NCI-H187 (cell line): ENCODE results near the gene FHOD3.

Source experiments
- DNase-seq, 2 experiments: peaks; one replicate each; lab custom pipeline; 2025; lab: John Stamatoyannopoulos, UW

Gene FHOD3

GRCh38 chr18:36630917-36631316 is 333.4 kb downstream of the FHOD3 start:
- no peak for DNase-seq

- DNase-seq, result no peak
These were observed 336.5 kb downstream of the FHOD3 start for GRCh38 chr18:36633961-36634412.

- DNase-seq, result no peak
These were observed 337.2 kb downstream of the FHOD3 start for GRCh38 chr18:36634573-36635216.

DNA sequence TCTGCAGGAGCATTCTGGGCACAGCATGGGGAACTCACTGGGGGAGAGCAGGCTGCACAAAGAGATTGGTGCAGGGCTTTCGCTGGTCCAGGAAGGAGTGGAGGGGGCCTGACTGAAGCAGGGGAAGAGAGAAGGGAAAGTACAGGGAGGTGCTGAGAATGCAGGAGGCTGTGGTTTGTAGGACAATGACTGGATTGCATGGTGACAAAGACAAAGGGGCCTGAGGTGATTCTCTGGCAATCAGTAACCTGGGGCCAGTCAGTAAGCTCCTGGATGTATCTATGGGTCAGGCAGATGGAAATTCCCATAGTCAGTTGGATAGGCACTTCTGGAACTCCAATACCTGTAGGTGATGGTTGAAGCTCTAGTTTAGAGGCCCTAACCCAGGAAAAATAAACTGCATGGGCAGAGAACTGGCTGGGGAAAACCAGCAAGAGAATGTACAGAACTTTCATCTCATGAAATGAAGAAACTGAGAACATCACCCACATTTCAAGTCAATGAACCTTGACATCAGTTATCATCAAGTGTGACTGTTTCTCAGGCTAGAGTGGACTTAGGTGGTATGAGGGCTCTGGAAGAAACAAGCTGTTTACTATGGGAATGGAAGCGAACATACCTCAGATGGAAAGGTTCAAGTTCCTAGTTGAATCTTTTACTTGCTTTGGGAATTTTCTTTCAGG is 338.0 kb downstream of the FHOD3 start:
- no peak for DNase-seq

- DNase-seq, result no peak
These were observed 338.8 kb downstream of the FHOD3 start for GRCh38 chr18:36636237-36636817.

GRCh38 chr18:36638224-36638623 is 340.7 kb downstream of the FHOD3 start:
- no peak for DNase-seq

DNA sequence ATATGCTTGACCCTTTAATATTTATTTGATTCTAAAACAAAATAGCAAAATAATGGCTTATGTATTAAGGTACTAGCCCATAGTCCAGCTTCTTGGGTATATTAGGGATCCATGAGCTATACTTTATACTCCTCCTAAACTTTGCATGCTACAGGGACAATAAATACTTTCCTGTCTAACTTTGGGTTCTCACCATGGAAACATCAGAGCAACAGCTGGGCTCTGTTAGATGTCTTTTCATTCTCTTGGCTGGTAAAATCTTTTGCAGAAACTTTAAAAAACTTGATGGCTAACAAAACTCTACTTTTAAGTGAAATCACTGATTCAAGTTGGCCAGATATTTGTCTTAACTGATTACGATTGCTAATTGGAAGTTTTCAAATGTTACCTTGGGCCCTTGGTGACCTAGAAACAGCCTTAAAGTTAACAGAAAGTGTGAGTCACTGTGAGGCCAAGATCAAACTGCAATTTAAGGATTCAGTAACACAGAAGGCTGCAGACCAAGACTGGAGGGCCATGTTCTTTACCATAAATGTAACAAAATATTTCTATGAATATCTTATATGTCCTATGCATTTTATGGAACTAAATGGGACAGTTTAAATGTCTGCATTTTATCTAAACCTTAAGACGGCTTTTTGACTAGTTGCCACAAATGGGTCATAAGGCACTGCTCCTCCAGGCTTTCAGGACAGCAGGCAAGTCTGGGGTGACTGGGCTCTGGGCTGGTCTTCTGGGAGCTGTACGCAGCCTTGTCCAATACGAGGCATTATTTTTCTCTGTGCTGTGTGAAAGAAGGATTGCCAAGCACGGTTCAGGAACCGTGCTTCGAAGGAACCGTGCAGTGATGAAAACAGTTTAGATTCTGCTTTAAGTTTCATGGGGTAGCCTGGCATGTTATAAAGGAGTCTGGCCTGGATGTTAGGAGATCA is 342.8 kb downstream of the FHOD3 start:
- no peak for DNase-seq

DNA sequence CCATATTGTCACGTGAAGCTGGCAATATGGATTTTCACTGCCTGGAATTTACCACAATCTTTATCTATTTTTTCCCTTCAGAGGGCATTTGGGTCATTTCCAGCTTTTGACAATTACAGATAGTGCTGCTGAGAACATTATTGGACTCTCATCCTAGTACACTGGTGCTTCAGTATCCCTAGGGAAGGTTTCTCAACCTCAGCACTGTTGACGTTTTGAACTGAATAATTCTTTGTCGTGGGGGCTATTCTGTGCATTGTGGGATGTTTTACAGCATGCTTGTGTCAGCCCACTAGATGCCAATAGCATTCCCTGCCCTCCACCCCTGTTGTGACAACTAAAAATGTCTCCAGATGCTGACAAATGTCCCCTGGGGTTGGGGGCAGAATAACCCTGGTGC is 345.5 kb downstream of the FHOD3 start:
- no peak for DNase-seq

- no peak for DNase-seq
These were observed 351.3 kb downstream of the FHOD3 start for GRCh38 chr18:36648803-36649202.

- DNase-seq, result no peak
These were observed 351.7 kb downstream of the FHOD3 start for GRCh38 chr18:36649205-36649604.

DNA sequence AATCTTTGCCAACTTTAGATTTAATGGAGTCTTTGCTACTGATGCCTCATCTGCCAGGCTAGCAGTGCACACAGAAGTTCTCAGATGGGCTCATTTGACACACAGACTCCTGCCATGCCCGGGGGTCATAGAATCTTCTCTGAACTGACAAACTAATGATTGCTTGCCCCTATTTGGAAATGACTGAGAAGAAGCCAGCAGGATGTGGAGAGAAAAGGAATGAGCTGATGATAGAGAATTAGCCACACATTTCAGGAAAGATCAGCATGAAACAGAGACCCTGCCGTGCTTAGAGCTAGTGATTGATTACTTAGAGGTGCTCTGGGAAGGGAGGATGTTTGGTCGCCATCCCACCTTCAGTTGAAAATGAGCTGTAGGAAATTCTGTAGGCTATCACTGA is 352.8 kb downstream of the FHOD3 start:
- DNase-seq, result no peak

DNA sequence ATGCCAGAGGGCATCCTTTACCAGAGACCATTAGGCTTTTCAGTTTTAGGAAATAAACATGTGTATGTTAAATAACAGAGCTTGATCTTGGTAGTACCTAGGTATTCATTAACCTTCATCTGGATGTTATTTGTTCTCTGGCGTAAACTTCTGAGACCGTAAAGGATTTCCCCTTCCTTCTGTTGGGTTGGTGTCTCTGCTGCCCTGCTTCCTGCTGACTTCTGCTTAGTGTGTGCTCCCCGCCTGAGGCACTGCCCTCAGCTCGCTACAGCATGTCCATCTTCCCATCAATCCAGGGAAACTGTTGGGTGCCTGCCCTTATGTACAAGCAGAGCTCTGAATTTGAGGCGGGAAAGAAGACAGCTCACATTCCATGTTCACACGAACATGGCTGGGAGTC is 353.4 kb downstream of the FHOD3 start:
- no peak for DNase-seq

DNA sequence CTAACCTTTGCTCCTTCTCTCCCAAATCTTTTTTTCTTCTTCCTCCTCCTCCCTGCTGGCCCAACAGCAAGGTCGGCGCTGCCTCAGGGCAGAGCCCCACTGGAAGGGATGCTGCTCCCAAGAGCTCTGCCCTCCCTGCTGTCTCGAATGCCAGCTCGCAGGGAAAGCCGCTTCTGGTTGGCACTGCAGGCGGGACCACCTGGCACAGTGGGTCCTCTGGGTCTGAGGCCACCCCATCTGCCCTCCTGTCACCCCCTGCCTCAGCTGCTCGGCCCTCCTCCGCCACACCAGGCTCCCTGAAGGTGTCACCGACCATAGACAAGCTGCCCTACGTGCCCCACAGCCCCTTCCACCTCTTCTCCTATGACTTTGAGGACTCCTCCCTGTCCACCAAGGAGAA is 355.0 kb downstream of the FHOD3 start:
- DNase-seq, result no peak

DNA sequence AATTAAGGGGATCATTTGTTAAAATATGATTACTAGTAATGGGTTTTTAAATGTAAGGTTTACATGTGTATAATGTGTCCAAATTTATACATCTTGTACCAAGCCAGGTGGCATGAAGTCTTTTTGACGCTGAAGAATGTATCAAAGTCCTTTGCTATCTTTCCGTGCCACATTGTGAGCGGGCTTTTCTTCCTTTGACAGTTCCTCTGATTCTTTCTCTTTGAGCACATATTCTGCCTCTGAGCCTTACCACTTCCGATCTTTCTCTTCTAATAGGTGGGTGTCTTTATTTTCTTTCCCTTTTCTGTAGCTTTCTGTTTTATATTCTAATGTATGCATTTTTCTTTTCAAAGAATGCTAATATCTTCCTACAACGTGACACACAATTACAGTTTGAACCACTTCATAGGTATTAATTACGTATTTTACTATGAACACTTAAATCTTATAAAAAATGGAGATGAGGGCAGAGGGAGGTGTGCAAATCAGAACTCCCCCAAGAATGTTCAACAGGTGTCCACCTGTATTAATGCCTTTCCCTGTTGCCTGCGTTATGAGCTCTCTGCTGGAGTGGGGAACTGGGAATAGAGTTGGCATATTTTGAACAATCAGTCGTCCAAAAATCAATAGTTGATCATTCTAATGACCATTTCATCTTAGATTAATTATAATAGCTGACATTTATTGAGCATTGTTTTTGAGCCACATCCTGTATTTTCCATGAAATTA is 355.8 kb downstream of the FHOD3 start:
- DNase-seq, result no peak

DNA sequence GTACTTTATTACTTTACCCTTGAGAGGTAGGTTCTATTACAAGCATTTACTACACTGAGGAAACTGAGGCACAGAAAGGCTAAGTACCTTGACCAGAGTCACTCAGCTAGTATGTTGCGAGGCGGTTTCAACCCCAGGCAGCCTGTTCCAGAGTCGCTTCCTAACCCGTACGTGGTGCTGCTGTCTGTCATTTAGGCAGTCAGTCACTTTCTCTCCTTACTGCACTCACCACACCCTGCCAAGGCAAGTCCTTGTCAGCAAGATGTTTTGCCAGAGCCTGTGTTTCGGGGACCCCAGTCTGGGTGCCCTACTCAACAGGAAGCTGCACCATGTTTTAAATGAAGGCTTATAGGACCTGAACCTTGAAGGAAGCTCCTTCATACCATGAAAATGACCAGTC is 356.4 kb downstream of the FHOD3 start:
- no peak for DNase-seq

DNA sequence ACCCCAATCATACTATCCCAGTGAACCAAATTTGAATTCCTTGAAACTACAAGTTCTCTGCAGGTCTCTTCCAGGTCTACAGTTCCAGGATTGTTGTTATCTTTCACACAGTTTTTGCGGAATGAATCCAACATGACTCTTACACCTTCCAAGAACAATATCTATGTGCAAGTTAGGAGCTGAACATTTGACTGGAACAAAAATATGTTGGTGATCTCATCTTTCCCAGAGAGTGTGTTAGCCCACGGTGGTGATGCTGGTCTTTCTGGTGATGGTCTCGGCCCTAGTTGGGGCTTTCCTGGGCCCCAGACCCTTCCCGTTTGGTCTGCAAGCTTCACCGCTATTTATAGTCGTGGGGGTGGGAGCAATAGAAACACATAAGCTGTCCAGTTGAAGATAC is 357.6 kb downstream of the FHOD3 start:
- no peak for DNase-seq

DNA sequence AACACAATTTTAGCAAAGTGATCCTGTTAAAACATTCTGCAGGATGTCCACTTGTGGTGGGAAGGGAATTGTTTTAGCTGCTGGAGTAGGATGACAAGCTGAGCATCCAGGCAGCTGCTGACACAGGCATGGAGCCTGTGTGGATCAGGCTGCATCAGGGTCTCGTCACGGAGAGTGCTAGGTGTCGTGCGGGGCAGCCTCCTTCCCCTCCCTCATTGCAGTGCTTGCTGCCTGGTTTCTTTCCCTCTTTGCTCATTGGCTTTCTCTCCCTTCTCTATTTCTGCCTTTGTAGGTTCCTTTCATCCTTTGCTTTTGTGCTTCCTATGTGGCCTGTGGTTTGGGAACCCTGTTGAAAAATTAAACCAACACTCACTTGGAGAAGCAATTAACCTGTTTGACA is 358.4 kb downstream of the FHOD3 start:
- no peak for DNase-seq

- DNase-seq, result no peak
These were observed 361.1 kb downstream of the FHOD3 start for GRCh38 chr18:36658611-36659010.

GRCh38 chr18:36660311-36660710 is 362.8 kb downstream of the FHOD3 start:
- no peak for DNase-seq

GRCh38 chr18:36661999-36662398 is 364.5 kb downstream of the FHOD3 start:
- no peak for DNase-seq

GRCh38 chr18:36663312-36663711 is 365.8 kb downstream of the FHOD3 start:
- no peak for DNase-seq

- DNase-seq, result no peak
These were observed 368.4 kb downstream of the FHOD3 start for GRCh38 chr18:36665952-36666351.
